IMR-90 (cell line): ENCODE results near the gene ACAD11. TPM values are rescaled to one million over a fixed set of nuclear protein-coding genes. Genes with fewer than 3 reads are reported as not detected.

Experiments used
- ATAC-seq: fragments of 200-7000 bp; cut with Tn5 transposase; 2 replicates; pipeline ENCODE4 v1.9.1; 2020; ENCODE audit warnings: low read depth, mild to moderate bottlenecking, moderate library complexity
- BruUV-seq: library from RNA; stranded (reverse); fragments of 400-500 nt; replicated peaks from 2 replicates; lab custom pipeline; 2021; lab: Mats Ljungman, UMichigan
- CTCF ChIA-PET: fragments of 300-600 bp; formaldehyde crosslinking; extraction: SDS; loops from one replicate; lab custom pipeline; 2021; ENCODE audit warnings: antibody characterized with exemption; lab: Yijun Ruan, JAX
- POLR2A ChIA-PET: fragments of 300-600 bp; sonication (Branson Sonifier 250); formaldehyde crosslinking; loops from one replicate; lab custom pipeline; 2022; ENCODE audit warnings: antibody characterized with exemption; ENCODE audit not compliant: unreplicated experiment; lab: Charles Lee
- DNase-seq: peaks from one replicate; pipeline ENCODE4 v3.0.0; 2013
- H2AFZ ChIP-seq: replicated peaks from 2 replicates; pipeline ENCODE3; 2013; ENCODE audit warnings: low read length, mild to moderate bottlenecking; ENCODE audit not compliant: poor library complexity
- H2AK5ac ChIP-seq: 2 replicates; pipeline ENCODE4 v1.6.1; 2013; ENCODE audit warnings: low read depth, low read length, inconsistent platforms
- H2AK9ac ChIP-seq: replicated peaks from 2 replicates; pipeline ENCODE3; 2013; ENCODE audit warnings: mild to moderate bottlenecking, low read depth, low read length, moderate library complexity; ENCODE audit not compliant: poor library complexity
- H2BK120ac ChIP-seq: 2 replicates; pipeline ENCODE4 v1.6.1; 2013; ENCODE audit warnings: low read depth, low read length, inconsistent platforms
- H2BK15ac ChIP-seq: 3 replicates; pipeline ENCODE4 v1.6.1; 2013; ENCODE audit warnings: low read depth, low read length, inconsistent platforms
- H2BK20ac ChIP-seq: 2 replicates; pipeline ENCODE4 v1.6.1; 2013; ENCODE audit warnings: low read depth, mild to moderate bottlenecking, inconsistent platforms, low read length, moderate library complexity
- H2BK5ac ChIP-seq: 2 replicates; pipeline ENCODE4 v1.6.1; 2013; ENCODE audit warnings: mild to moderate bottlenecking, low read depth, low read length, inconsistent platforms; ENCODE audit not compliant: poor library complexity, severe bottlenecking
- H3K14ac ChIP-seq: replicated peaks from 2 replicates; pipeline ENCODE4 v1.6.1; 2013; ENCODE audit warnings: low read depth, low read length, inconsistent platforms
- H3K18ac ChIP-seq: 2 replicates; pipeline ENCODE4 v1.6.1; 2013; ENCODE audit warnings: low read depth, low read length, control low read depth
- H3K23ac ChIP-seq: 2 replicates; pipeline ENCODE4 v1.6.1; 2013; ENCODE audit warnings: low read depth, low read length, inconsistent platforms
- H3K27ac ChIP-seq: 2 replicates; pipeline ENCODE4 v1.5.1; 2013; ENCODE audit warnings: mild to moderate bottlenecking, control low read depth, low read length; ENCODE audit not compliant: insufficient read depth
- H3K27me3 ChIP-seq: 2 replicates; pipeline ENCODE4 v1.6.1; 2013; ENCODE audit warnings: low read length; ENCODE audit not compliant: control insufficient read depth, insufficient read depth
- H3K36me3 ChIP-seq: 2 replicates; pipeline ENCODE4 v1.6.1; 2013; ENCODE audit warnings: low read length, mixed read lengths; ENCODE audit not compliant: control insufficient read depth, insufficient read depth
- H3K4ac ChIP-seq: 2 replicates; pipeline ENCODE4 v1.6.1; 2013; ENCODE audit warnings: low read depth, low read length, inconsistent platforms
- H3K4me1 ChIP-seq: 2 replicates; pipeline ENCODE4 v1.6.1; 2013; ENCODE audit warnings: low read length, mixed read lengths; ENCODE audit not compliant: control insufficient read depth, insufficient read depth
- H3K4me2 ChIP-seq: 2 replicates; pipeline ENCODE4 v1.6.1; 2013; ENCODE audit warnings: low read depth, mild to moderate bottlenecking, control low read depth, low read length, moderate library complexity
- H3K4me3 ChIP-seq: 2 replicates; pipeline ENCODE4 v1.5.1; 2013; ENCODE audit warnings: low read depth, mild to moderate bottlenecking, control low read depth, low read length, moderate library complexity; ENCODE audit not compliant: insufficient read depth
- H3K56ac ChIP-seq: 2 replicates; pipeline ENCODE4 v1.6.1; 2013; ENCODE audit warnings: low read length, inconsistent platforms; ENCODE audit not compliant: insufficient read depth; ENCODE audit errors: extremely low read depth
- H3K79me1 ChIP-seq, 2 experiments: 2 replicates each; pipeline ENCODE4 v1.6.1; 2013; ENCODE audit warnings: low read length in 2 of 2, inconsistent platforms in 1 of 2, low read depth in 1 of 2
- H3K9ac ChIP-seq: 2 replicates; pipeline ENCODE4 v1.6.1; 2013; ENCODE audit warnings: low read depth, low read length, control low read depth
- H3K9me1 ChIP-seq: 2 replicates; pipeline ENCODE4 v1.6.1; 2013; ENCODE audit warnings: low read length, inconsistent platforms; ENCODE audit not compliant: insufficient read depth
- H3K9me3 ChIP-seq: 2 replicates; pipeline ENCODE4 v1.6.1; 2013; ENCODE audit warnings: low read length; ENCODE audit not compliant: control insufficient read depth, insufficient read depth
- H4K20me1 ChIP-seq: 2 replicates; pipeline ENCODE4 v1.6.1; 2013; ENCODE audit warnings: low read length, inconsistent platforms; ENCODE audit not compliant: insufficient read depth
- H4K5ac ChIP-seq: 2 replicates; pipeline ENCODE4 v1.6.1; 2013; ENCODE audit warnings: mild to moderate bottlenecking, low read depth, low read length, control low read depth
- H4K8ac ChIP-seq, 2 experiments: 2 replicates each; pipeline ENCODE4 v1.6.1; 2013; ENCODE audit warnings: low read depth in 2 of 2, low read length in 2 of 2, control low read depth in 1 of 2, inconsistent platforms in 1 of 2
- H4K91ac ChIP-seq: 2 replicates; pipeline ENCODE4 v1.6.1; 2013; ENCODE audit warnings: low read depth, low read length, inconsistent platforms; ENCODE audit not compliant: insufficient read depth
- BHLHE40 ChIP-seq: fragments of 150-350 bp; IDR thresholded peaks from 2 replicates; pipeline ENCODE4 v1.6.1; 2016; ENCODE audit warnings: mild to moderate bottlenecking, low read depth, low read length
- CEBPB ChIP-seq: IDR thresholded peaks from 2 replicates; pipeline ENCODE4 v1.6.1; 2012; ENCODE audit warnings: low read depth, low read length, improper control_type of control experiment
- CHD1 ChIP-seq: IDR thresholded peaks from 2 replicates; pipeline ENCODE4 v1.6.1; 2012; ENCODE audit warnings: low read depth, low read length, improper control_type of control experiment
- FOS ChIP-seq: fragments of 150-350 bp; IDR thresholded peaks from 2 replicates; pipeline ENCODE4 v1.6.1; 2016; ENCODE audit warnings: low read depth, low read length
- MAFK ChIP-seq: IDR thresholded peaks from 2 replicates; pipeline ENCODE4 v1.6.1; 2012; ENCODE audit warnings: low read depth, low read length, improper control_type of control experiment
- MAZ ChIP-seq: IDR thresholded peaks from 2 replicates; pipeline ENCODE4 v1.6.1; 2012; ENCODE audit warnings: low read depth, mild to moderate bottlenecking, low read length, improper control_type of control experiment, moderate library complexity, borderline replicate concordance
- MXI1 ChIP-seq: IDR thresholded peaks from 2 replicates; pipeline ENCODE4 v1.6.1; 2012; ENCODE audit warnings: low read depth, mild to moderate bottlenecking, low read length, moderate library complexity, borderline replicate concordance
- NFE2L2 ChIP-seq: fragments of 150-350 bp; IDR thresholded peaks from 2 replicates; pipeline ENCODE4 v1.6.1; 2016; ENCODE audit warnings: low read depth, mild to moderate bottlenecking, low read length
- POLR2A ChIP-seq: IDR thresholded peaks from 2 replicates; pipeline ENCODE4 v1.6.1; 2012; ENCODE audit warnings: mild to moderate bottlenecking, low read depth, low read length
- RAD21 ChIP-seq: IDR thresholded peaks from 2 replicates; pipeline ENCODE4 v1.6.1; 2012; ENCODE audit warnings: low read length, improper control_type of control experiment
- RCOR1 ChIP-seq: IDR thresholded peaks from 2 replicates; pipeline ENCODE4 v1.6.1; 2012; ENCODE audit warnings: mild to moderate bottlenecking, low read length, improper control_type of control experiment; ENCODE audit not compliant: insufficient replicate concordance
- RFX5 ChIP-seq: IDR thresholded peaks from 2 replicates; pipeline ENCODE4 v1.8.0; 2012; ENCODE audit warnings: low read depth, mild to moderate bottlenecking, low read length, moderate library complexity
- SMC3 ChIP-seq: fragments of 150-350 bp; IDR thresholded peaks from 2 replicates; pipeline ENCODE4 v1.6.1; 2016; ENCODE audit warnings: low read depth, mild to moderate bottlenecking, antibody characterized with exemption, low read length, moderate library complexity
- WGBS, 2 experiments: methylation state at CpG; one replicate each; pipeline versions ENCODE4 v1.1.5 to v1.1.7; 2013; ENCODE audit warnings: missing lambda C conversion rate in 2 of 2; ENCODE audit not compliant: insufficient read length in 1 of 2; ENCODE audit errors: extremely low coverage in 2 of 2; 5-methylcytosine and 5-hydroxymethylcytosine counted together
- dilution Hi-C: fragments of 300-500 bp; cut with HindIII; formaldehyde crosslinking; loops from one replicate; pipeline ENCODE4 v1.14.3; 2018; ENCODE audit warnings: low sequenced_read_pairs; ENCODE audit not compliant: unreplicated experiment
- in situ Hi-C: fragments of 300-500 bp; cut with MboI; formaldehyde crosslinking; loops from 3 replicates; pipeline ENCODE4 v1.14.3; 2019; ENCODE audit warnings: low sequenced_read_pairs, inconsistent platforms, mixed read lengths
- intact Hi-C: fragments of 100-400 bp; cut with micrococcal nuclease; formaldehyde crosslinking; loops from 2 replicates; pipeline ENCODE4 v1.10.0; 2022
- polyA plus RNA-seq, 3 experiments: library from polyadenylated mRNA; depleted of rRNA; stranded (reverse); fragments of >200 nt; gene quantifications; 2 replicates each; pipeline ENCODE4 v1.2.3, GENCODE V29; 2012; ENCODE audit warnings: low replicate concordance in 1 of 3
- total RNA-seq: library from RNA; depleted of rRNA; stranded (reverse); fragments of >200 nt; gene quantifications from 2 replicates; pipeline ENCODE4 v1.2.3, GENCODE V29; 2012
- TF ChIP-seq, protein P1 (sequence below): fragments of 150-350 bp; IDR thresholded peaks from 2 replicates; pipeline ENCODE4 v1.6.1; 2017; ENCODE audit warnings: mild to moderate bottlenecking, antibody characterized with exemption, low read length, low read depth
- TF ChIP-seq, protein P2 (sequence below): fragments of 150-350 bp; IDR thresholded peaks from 2 replicates; pipeline ENCODE4 v1.6.1; 2016; ENCODE audit warnings: low read depth, mild to moderate bottlenecking, low read length, moderate library complexity, borderline replicate concordance
- TF ChIP-seq, protein P3 (sequence below): conservative IDR thresholded peaks from 2 replicates; pipeline ENCODE4 v1.5.1; 2012; ENCODE audit warnings: mild to moderate bottlenecking, low read depth, low read length, improper control_type of control experiment

ACAD11 gene
- total and polyA plus RNA-seq, 2 of the 4 experiments (the other 2 are of a cell fraction): 16.0 to 18.8 TPM

DNA sequence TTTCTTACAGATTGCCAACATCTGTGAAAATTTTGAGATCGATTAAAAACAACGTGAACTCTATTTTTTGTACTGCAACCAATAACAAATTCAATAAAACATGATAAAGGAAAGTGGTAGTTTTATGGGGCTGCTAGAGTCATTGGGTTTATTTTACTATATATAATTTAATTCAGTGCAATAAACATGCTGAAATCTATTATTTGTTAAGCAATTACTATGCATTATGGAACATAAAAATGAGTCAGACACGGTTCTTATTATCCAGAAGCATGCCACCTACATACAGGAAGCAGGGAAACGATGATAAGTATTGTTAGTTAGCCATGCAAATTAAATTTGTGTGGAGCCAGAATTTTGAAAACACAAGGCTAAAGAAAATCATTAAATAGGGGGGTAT is 35.4 kb upstream of the ACAD11 start:
- no peak overlapping the region for H3K4ac ChIP-seq
- no peaks in the 10 kb centered on the region for H4K20me1 ChIP-seq
- in situ Hi-C loops (no loop called here), dilution Hi-C loops (no loop called here), intact Hi-C loops (loop anchor here (5.0 kb wide), 1 partner anchor 193 kb away; no protein-coding TSS in a partner anchor)
- TF ChIP-seq MAZ (no peak), BHLHE40 (no peak), SMC3 (no peak), RCOR1 (no peak), NFE2L2 (no peak), FOS (no peak), POLR2A (no peak), CEBPB (no peak), MAFK (no peak), MXI1 (no peak), RAD21 (no peak), CHD1 (no peak), RFX5 (no peak)
- TF ChIP-seq, protein P1, sequence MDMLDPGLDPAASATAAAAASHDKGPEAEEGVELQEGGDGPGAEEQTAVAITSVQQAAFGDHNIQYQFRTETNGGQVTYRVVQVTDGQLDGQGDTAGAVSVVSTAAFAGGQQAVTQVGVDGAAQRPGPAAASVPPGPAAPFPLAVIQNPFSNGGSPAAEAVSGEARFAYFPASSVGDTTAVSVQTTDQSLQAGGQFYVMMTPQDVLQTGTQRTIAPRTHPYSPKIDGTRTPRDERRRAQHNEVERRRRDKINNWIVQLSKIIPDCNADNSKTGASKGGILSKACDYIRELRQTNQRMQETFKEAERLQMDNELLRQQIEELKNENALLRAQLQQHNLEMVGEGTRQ: no peak
- TF ChIP-seq, protein P2, sequence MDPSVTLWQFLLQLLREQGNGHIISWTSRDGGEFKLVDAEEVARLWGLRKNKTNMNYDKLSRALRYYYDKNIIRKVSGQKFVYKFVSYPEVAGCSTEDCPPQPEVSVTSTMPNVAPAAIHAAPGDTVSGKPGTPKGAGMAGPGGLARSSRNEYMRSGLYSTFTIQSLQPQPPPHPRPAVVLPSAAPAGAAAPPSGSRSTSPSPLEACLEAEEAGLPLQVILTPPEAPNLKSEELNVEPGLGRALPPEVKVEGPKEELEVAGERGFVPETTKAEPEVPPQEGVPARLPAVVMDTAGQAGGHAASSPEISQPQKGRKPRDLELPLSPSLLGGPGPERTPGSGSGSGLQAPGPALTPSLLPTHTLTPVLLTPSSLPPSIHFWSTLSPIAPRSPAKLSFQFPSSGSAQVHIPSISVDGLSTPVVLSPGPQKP: no peak
- TF ChIP-seq, protein P3, sequence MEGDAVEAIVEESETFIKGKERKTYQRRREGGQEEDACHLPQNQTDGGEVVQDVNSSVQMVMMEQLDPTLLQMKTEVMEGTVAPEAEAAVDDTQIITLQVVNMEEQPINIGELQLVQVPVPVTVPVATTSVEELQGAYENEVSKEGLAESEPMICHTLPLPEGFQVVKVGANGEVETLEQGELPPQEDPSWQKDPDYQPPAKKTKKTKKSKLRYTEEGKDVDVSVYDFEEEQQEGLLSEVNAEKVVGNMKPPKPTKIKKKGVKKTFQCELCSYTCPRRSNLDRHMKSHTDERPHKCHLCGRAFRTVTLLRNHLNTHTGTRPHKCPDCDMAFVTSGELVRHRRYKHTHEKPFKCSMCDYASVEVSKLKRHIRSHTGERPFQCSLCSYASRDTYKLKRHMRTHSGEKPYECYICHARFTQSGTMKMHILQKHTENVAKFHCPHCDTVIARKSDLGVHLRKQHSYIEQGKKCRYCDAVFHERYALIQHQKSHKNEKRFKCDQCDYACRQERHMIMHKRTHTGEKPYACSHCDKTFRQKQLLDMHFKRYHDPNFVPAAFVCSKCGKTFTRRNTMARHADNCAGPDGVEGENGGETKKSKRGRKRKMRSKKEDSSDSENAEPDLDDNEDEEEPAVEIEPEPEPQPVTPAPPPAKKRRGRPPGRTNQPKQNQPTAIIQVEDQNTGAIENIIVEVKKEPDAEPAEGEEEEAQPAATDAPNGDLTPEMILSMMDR: no peak
- WGBS, 2 experiments: no CpG with 5 or more reads among the region's 4 CpGs
- H2AK5ac ChIP-seq: no peak overlapping the region
- peaks cover 2% of the 10 kb centered on the region; the same call in 1 of the 2 replicates for H3K4me1 ChIP-seq
- H2AK9ac ChIP-seq: no peak overlapping the region
- no peaks in the 10 kb centered on the region for H3K9me3 ChIP-seq
- no peak overlapping the region for H3K56ac ChIP-seq
- H3K79me1 ChIP-seq: peaks cover 0 to 8% of the 10 kb centered on the region in 2 experiments; a peak in 3 of 4 replicates
- H3K4me2 ChIP-seq: no peak overlapping the region
- no peaks in the 10 kb centered on the region for H3K9me1 ChIP-seq
- no TSS peak for BruUV-seq
- no peak overlapping the region for H2BK20ac ChIP-seq
- H2AFZ ChIP-seq: no peak overlapping the region
- DNase-seq: no peak
- no peak overlapping the region for H3K23ac ChIP-seq
- H4K8ac ChIP-seq: no peak overlapping the region
- H3K9ac ChIP-seq: no peak overlapping the region
- ChIA-PET CTCF (no interaction called here), POLR2A (no interaction called here)
- no peak overlapping the region for H3K14ac ChIP-seq
- no peak overlapping the region for H3K4me3 ChIP-seq
- no peak for ATAC-seq
- H3K18ac ChIP-seq: no peak overlapping the region
- H4K5ac ChIP-seq: no peak overlapping the region
- peaks cover 42% of the 10 kb centered on the region for H3K36me3 ChIP-seq
- no peak overlapping the region for H3K27ac ChIP-seq
- no peaks in the 10 kb centered on the region for H3K27me3 ChIP-seq
- no peak overlapping the region for H2BK120ac ChIP-seq
- no peak overlapping the region for H2BK15ac ChIP-seq
- no peak overlapping the region for H4K91ac ChIP-seq
- no peak overlapping the region for H2BK5ac ChIP-seq
